ENCODE measurements around the gene FAH.

Gene FAH

GRCh38 chr15:80175436-80175835, 22.6 kb downstream of the FAH start:
- no peak for TF ChIP-seq CTCF (IDR thresholded peaks at IDR 0.05; ENCODE audit: insufficient read depth, low read depth, low read length, missing control alignments)
- no peak overlapping the region for H3K4me3 ChIP-seq (ENCODE audit: low read depth, low read length)
- no peak for DNase-seq (ENCODE audit: low read depth)

- no peak for TF ChIP-seq CTCF (IDR thresholded peaks at IDR 0.05; ENCODE audit: insufficient read depth, low read depth, low read length, missing control alignments)
- no peak for DNase-seq (ENCODE audit: low read depth)
- no peak overlapping the region for H3K4me3 ChIP-seq (ENCODE audit: low read depth, low read length)
These were observed 23.6 kb downstream of the FAH start for GRCh38 chr15:80176443-80176842.

GRCh38 chr15:80177156-80177555, 24.4 kb downstream of the FAH start:
- no peak for TF ChIP-seq CTCF (IDR thresholded peaks at IDR 0.05; ENCODE audit: insufficient read depth, low read depth, low read length, missing control alignments)
- no peak overlapping the region for H3K4me3 ChIP-seq (ENCODE audit: low read depth, low read length)
- no peak for DNase-seq (ENCODE audit: low read depth)

- no peak for TF ChIP-seq CTCF (IDR thresholded peaks at IDR 0.05; ENCODE audit: insufficient read depth, low read depth, low read length, missing control alignments)
- DNase-seq (ENCODE audit: low read depth), result no peak
- H3K4me3 ChIP-seq (ENCODE audit: low read depth, low read length), result no peak overlapping the region
These were observed 26.4 kb downstream of the FAH start for GRCh38 chr15:80179025-80179759.

- no peak for DNase-seq (ENCODE audit: low read depth)
- H3K4me3 ChIP-seq (ENCODE audit: low read depth, low read length), result no peak overlapping the region
- TF ChIP-seq CTCF (IDR thresholded peaks at IDR 0.05; ENCODE audit: insufficient read depth, low read depth, low read length, missing control alignments), result no peak
These were observed 27.1 kb downstream of the FAH start for GRCh38 chr15:80179935-80180334.

- no peak overlapping the region for H3K4me3 ChIP-seq (ENCODE audit: low read depth, low read length)
- no peak for DNase-seq (ENCODE audit: low read depth)
- no peak for TF ChIP-seq CTCF (IDR thresholded peaks at IDR 0.05; ENCODE audit: insufficient read depth, low read depth, low read length, missing control alignments)
These were observed 27.7 kb downstream of the FAH start for GRCh38 chr15:80180468-80180867.

- no peak for TF ChIP-seq CTCF (IDR thresholded peaks at IDR 0.05; ENCODE audit: insufficient read depth, low read depth, low read length, missing control alignments)
- H3K4me3 ChIP-seq (ENCODE audit: low read depth, low read length), result no peak overlapping the region
- DNase-seq (ENCODE audit: low read depth), result no peak
These were observed 28.2 kb downstream of the FAH start for GRCh38 chr15:80180986-80181385.

All from GM12865 (cell line).